Measurements from ENCODE around the gene LTBP2.

Gene LTBP2

GRCh38 chr14:74474376-74474775 is 137.7 kb downstream of the LTBP2 start:
- Histone ChIP-seq H3K27me3 (replicated peaks) (no peaks in the 10 kb centered on the region), H3K4me3 (ENCODE audit: low read depth, low read length) (no peak overlapping the region), H3K36me3 (replicated peaks) (peaks cover 23% of the 10 kb centered on the region), H3K27ac (no peak overlapping the region)
- DNase-seq: no peak
- in situ Hi-C loops (cut with HindIII; ENCODE audit: low pct_ligation_motif_present, low sequenced_read_pairs): no loop called here
- no peak for TF ChIP-seq CTCF (IDR thresholded peaks at IDR 0.05; ENCODE audit: low read depth, low read length, missing control alignments)

GRCh38 chr14:74472601-74473000 is 139.4 kb downstream of the LTBP2 start:
- TF ChIP-seq CTCF (IDR thresholded peaks at IDR 0.05; ENCODE audit: low read depth, low read length, missing control alignments): no peak
- no peak overlapping the region for H3K27ac ChIP-seq
- no peak for DNase-seq
- H3K36me3 ChIP-seq (replicated peaks): peaks cover 17% of the 10 kb centered on the region
- H3K4me3 ChIP-seq (ENCODE audit: low read depth, low read length): no peak overlapping the region
- H3K27me3 ChIP-seq (replicated peaks): no peaks in the 10 kb centered on the region
- in situ Hi-C loops (cut with HindIII; ENCODE audit: low pct_ligation_motif_present, low sequenced_read_pairs): no loop called here

GRCh38 chr14:74469548-74470518 is 142.2 kb downstream of the LTBP2 start:
- TF ChIP-seq CTCF (IDR thresholded peaks at IDR 0.05; ENCODE audit: low read depth, low read length, missing control alignments): no peak
- in situ Hi-C loops (cut with HindIII; ENCODE audit: low pct_ligation_motif_present, low sequenced_read_pairs): no loop called here

GRCh38 chr14:74468513-74468912 is 143.5 kb downstream of the LTBP2 start:
- TF ChIP-seq CTCF (IDR thresholded peaks at IDR 0.05; ENCODE audit: low read depth, low read length, missing control alignments): no peak
- no peak for DNase-seq
- in situ Hi-C loops (cut with HindIII; ENCODE audit: low pct_ligation_motif_present, low sequenced_read_pairs): no loop called here

More at GRCh38 chr14:74469548-74470518, 142.2 kb downstream of the LTBP2 start:
- DNase-seq: no peak
- H3K36me3 ChIP-seq (replicated peaks): peaks cover 13% of the 10 kb centered on the region
- H3K4me3 ChIP-seq (ENCODE audit: low read depth, low read length): no peak overlapping the region
- no peaks in the 10 kb centered on the region for H3K27me3 ChIP-seq (replicated peaks)
- H3K27ac ChIP-seq: no peak overlapping the region

GRCh38 chr14:74465335-74465734 is 146.7 kb downstream of the LTBP2 start:
- Histone ChIP-seq H3K36me3 (replicated peaks) (no peaks in the 10 kb centered on the region), H3K4me3 (ENCODE audit: low read depth, low read length) (no peak overlapping the region), H3K27ac (no peak overlapping the region), H3K27me3 (replicated peaks) (no peaks in the 10 kb centered on the region)
- TF ChIP-seq CTCF (IDR thresholded peaks at IDR 0.05; ENCODE audit: low read depth, low read length, missing control alignments): no peak
- no peak for DNase-seq
- in situ Hi-C loops (cut with HindIII; ENCODE audit: low pct_ligation_motif_present, low sequenced_read_pairs): no loop called here

More at GRCh38 chr14:74468513-74468912, 143.5 kb downstream of the LTBP2 start:
- peaks cover 2% of the 10 kb centered on the region for H3K36me3 ChIP-seq (replicated peaks)
- H3K27ac ChIP-seq: no peak overlapping the region
- H3K4me3 ChIP-seq (ENCODE audit: low read depth, low read length): no peak overlapping the region
- no peaks in the 10 kb centered on the region for H3K27me3 ChIP-seq (replicated peaks)

Measured in brain microvascular endothelial cell (primary cell).